G401 (cell line): ENCODE data around the gene PGLYRP2. TPM values are rescaled to one million over a fixed set of nuclear protein-coding genes. Genes with fewer than 3 reads are reported as not detected.
"Not testable (repeated sequence)": the region's sequence is repeated elsewhere in the genome, so short reads cannot be mapped to it uniquely, and the experiment has no call there.

ENCODE experiments used
- DNase-seq: peaks from one replicate; pipeline ENCODE4 v3.0.0-alpha.2; 2015; ENCODE audit warnings: low spot score
- in situ Hi-C: cut with HindIII; loops from 2 replicates; pipeline ENCODE4 v1.10.0; 2016; ENCODE audit warnings: low sequenced_read_pairs, mixed read lengths
- total RNA-seq: library from RNA; depleted of rRNA; stranded (reverse); fragments of >200 nt; shearing (Covaris generic); gene quantifications from 2 replicates; pipeline ENCODE4 v1.2.3, GENCODE V29; 2014; rRNA removed

PGLYRP2 gene
- not detected in 2 replicates for total RNA-seq

DNA sequence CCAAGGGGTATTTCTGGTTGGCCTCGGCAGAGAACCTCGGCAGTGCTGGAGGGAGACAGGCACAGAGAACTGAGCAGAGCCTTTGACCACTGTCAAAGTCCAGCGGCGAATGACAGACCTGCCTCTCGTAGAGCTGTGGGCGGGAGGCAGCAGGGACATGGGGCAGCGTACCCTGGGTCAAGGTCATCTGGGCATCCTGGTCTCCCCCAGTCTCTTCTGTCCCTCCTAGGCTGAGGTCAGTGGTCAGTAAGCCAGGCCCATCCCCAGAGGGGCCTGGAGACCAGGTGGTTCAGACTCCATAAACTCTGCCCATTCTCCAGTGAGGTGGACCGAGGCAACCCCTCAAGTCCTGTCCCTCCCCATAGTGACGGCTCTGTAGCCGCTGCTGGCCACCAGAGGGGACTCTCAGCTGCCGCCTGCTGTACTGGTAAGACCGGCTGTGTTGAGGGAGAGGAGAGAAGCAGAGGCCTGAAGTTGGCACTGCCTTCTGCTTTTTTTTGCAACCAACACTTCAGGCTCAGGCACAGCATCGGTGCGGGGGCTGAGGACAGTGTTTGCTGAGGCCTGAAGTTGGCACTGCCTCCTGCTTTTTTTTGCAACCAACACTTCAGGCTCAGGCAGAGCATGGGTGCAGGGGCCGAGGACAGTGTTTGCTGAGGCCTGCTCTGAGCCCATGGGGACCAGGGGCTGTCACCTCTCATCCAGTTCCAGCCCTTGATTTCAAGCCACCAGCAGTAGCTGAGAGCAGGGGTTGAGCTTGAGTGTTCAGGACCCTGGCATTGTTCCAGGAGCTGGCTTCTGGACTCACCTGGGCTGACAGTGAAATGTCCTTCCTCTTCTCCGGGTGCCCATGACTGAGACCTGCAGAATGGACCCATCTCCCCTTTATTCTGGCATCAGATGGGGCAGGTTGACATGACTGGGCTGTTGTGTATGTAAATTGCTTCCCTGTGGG, at the start of gene PGLYRP2:
TSS of gene PGLYRP2 (minus strand) at position 111 of the 955 bp plus-strand sequence. CDS start 130 bp downstream, outside the sequence.
- in situ Hi-C loops = no loop called here
- DNase-seq = peak; percentile 4

GRCh38 chr19:15527705-15528104, 48.4 kb upstream of the PGLYRP2 start:
- no peak for DNase-seq
- in situ Hi-C loops = no loop called here

DNA sequence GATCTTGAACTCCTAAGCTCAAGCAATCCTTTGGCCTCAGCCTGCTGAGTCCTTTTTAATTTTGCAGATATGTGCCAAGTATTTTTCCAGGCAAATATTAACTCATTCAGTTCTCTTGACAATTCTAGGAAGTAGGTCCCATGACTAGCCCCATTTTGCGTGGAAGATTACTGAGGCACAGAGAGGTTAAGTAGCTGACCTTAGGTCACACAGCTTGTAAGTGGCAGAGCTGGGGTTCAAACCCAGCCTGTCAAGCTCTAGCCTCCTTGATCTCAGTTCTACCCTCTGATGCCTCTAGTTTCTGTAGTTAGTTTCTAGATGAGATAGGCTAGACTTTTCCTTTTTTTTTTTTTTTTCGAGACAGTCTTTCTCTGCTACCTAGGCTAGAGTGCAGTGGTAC, 47.1 kb upstream of the PGLYRP2 start:
- in situ Hi-C loops = no loop called here
- DNase-seq = no peak

GRCh38 chr19:15525291-15525690, 46.0 kb upstream of the PGLYRP2 start:
- DNase-seq = no peak
- in situ Hi-C loops = no loop called here

- no peak for DNase-seq
- in situ Hi-C loops = no loop called here
Measured at GRCh38 chr19:15524781-15525180, 45.5 kb upstream of the PGLYRP2 start.

DNA sequence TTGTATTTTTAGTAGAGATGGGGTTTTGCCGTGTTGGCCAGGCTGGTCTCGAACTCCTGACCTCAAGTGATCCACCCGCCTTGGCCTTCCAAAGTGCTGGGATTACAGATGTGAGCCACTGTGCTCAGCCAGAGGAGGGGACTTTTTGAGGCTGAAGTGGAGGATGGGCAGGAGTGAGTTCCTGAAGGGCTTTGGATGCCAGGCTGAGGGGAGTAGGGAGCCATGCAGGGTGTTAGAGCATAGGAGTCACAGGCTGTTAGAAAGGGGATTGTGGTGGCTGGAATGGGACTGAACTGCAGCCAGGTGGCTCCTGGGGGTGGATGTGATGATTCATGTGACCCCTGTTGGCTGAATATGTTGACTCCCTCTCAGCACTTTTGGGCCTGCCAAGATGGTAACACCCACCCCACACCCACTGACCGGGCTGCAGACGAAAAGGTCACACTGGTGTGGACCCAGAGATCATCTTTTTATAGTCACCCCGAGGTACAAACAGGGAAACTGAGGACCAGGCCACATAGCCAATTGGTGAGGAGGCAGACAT, 40.2 kb upstream of the PGLYRP2 start:
- in situ Hi-C loops = no loop called here
- DNase-seq = no peak

GRCh38 chr19:15517778-15518177, 38.5 kb upstream of the PGLYRP2 start:
- in situ Hi-C loops = no loop called here
- no peak for DNase-seq

GRCh38 chr19:15516363-15516762, 37.1 kb upstream of the PGLYRP2 start:
- in situ Hi-C loops = no loop called here
- DNase-seq = no peak

- not testable (repeated sequence) for DNase-seq
Measured at GRCh38 chr19:15515227-15515625, 35.9 kb upstream of the PGLYRP2 start.

GRCh38 chr19:15511671-15512424, 32.5 kb upstream of the PGLYRP2 start:
- DNase-seq = no peak
- in situ Hi-C loops = no loop called here

More at GRCh38 chr19:15515227-15515625, 35.9 kb upstream of the PGLYRP2 start:
- in situ Hi-C loops = not testable (repeated sequence)

- in situ Hi-C loops = no loop called here
Measured at GRCh38 chr19:15508035-15508710, 28.9 kb upstream of the PGLYRP2 start, which contains the start of gene CYP4F22. Gene CYP4F22 (plus strand): TSS chr19:15508525. CDS start chr19:15525337, 16,812 bp downstream.

GRCh38 chr19:15507068-15508034, 28.1 kb upstream of the PGLYRP2 start:
- DNase-seq = no peak
- in situ Hi-C loops = no loop called here

More at GRCh38 chr19:15508035-15508710, 28.9 kb upstream of the PGLYRP2 start, which contains the start of gene CYP4F22:
- DNase-seq = no peak

GRCh38 chr19:15506074-15506571, 26.8 kb upstream of the PGLYRP2 start:
- no peak for DNase-seq
- in situ Hi-C loops = no loop called here

DNA sequence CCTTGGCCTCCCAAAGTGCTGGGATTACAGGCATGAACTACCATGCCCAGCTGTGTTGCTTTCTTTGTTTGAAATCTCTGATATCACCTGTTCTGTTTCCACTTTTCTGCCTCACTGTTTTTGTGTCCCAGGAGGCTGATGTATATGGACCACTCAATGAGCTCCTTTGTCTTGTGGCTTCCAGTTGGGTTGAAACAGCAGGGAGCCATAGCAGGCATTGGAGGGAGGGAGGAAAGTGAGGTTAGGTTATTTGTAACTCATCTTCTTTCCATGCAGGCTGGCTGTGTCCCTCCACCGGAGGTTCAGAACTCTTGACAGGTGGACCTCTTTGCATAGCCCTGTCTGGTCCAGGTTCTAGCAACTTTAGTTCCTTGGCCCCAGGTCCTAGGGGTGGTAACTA, 23.0 kb upstream of the PGLYRP2 start:
- DNase-seq = no peak
- in situ Hi-C loops = no loop called here

DNA sequence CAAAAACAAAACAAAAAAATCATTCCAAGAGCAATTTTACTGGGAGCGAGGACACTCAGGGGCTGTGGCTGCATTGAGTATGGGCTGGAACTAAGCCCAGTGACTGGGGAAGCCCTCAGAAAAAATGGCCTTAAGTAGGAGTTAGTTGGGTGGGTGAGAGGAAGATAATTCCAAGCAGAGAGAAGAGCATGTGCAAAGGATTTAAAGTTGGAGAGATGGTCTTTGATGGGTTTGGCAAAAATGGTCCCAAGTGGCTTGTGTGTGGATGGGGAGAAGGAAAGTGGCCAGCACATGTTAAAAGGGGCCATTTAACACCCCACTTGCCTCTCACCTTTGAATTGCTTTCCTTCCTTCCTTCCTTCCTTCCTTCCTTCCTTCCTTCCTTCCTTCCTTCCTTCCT, 22.3 kb upstream of the PGLYRP2 start:
- no peak for DNase-seq
- in situ Hi-C loops = no loop called here

GRCh38 chr19:15498910-15499309, 19.6 kb upstream of the PGLYRP2 start:
- DNase-seq = no peak
- in situ Hi-C loops = no loop called here

GRCh38 chr19:15498156-15498858, 19.0 kb upstream of the PGLYRP2 start:
- in situ Hi-C loops = no loop called here
- no peak for DNase-seq
